Hypothalamus (tissue), 51 donors: Measurements from ENCODE around the gene MBLAC1.
A peak's percentile ranks its signal among the peaks of the same experiment; 100 is the strongest.
"Not testable (repeated sequence)": the region's sequence is repeated elsewhere in the genome, so short reads cannot be mapped to it uniquely, and the experiment has no call there.

ENCODE experiments used
- DNase-seq, 51 donors: peaks; one replicate each; lab custom pipeline; 2025; lab: John Stamatoyannopoulos, UW

The MBLAC1 gene

DNA sequence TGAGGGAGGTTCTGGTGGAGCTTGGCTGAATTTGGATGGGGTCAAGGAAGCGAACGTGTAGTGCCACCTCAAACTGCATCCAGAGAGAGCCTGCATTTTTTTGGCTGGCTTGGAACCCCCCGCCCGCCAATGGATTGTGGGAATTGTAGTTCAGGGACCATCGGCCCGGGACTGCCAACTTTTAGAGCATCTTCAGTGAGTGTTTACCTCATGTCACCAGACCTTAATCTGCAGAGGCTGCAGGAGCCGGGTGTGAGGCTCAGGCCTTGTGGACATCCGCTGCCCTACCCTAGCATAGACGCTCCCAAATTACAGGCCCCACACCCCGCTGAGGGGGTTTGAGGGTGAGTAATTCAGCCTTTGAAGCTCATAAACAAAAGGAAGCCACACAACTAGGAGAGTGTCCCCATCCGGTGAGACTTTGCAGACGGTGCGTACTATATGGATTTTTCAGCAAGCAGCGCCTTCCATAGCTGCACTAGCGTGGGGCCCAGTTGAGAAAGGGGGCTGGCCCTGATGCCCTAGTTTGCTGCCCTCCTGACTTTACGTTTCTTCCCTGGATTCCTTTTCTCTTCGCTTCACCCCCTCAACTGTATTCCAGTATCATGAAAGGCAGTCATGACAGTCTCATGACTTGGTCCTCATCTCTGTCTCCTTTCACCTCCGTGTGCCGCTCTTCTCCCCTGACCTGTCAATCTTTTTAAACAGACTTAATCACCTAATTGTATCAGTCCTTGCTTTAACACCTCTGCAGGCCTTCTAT is 6.6 kb upstream of the MBLAC1 start:
- peak in 45 of 51 donors; percentile 25 to 93 (median 70) for DNase-seq

DNA sequence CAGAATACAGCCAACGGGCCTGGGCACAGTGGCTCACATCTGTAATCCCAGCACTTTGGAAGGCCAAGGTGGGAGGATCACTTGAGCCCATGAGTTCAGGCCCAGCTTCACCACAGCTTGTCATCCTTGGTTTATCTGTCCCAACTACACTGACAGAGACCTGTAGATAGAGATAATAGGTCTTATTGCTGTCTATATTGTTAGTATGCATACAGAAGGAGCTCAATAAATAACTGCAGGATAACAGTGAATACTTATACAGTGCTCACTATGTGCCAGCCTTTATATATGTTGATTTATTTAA is 6.1 kb upstream of the MBLAC1 start:
- DNase-seq = no peak

DNA sequence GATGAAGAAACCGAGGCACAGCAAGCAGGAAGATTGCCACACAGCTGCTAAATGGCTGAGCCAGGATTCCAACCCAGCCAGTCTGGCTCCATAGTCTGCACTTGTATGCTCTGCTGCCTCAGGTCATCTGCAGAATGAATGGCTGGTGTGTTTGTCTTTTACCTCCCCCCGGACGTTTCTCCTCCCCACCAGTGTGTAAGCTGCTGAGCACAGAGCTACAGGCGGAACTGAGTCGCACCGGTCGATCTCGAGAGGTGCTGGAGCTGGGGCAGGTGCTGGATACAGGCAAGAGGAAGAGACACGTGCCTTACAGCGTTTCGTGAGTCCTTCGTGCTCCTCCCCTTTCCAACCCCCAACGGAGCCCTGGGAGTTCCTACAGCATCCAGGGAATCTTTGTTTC is 4.7 kb upstream of the MBLAC1 start:
- DNase-seq = no peak

DNA sequence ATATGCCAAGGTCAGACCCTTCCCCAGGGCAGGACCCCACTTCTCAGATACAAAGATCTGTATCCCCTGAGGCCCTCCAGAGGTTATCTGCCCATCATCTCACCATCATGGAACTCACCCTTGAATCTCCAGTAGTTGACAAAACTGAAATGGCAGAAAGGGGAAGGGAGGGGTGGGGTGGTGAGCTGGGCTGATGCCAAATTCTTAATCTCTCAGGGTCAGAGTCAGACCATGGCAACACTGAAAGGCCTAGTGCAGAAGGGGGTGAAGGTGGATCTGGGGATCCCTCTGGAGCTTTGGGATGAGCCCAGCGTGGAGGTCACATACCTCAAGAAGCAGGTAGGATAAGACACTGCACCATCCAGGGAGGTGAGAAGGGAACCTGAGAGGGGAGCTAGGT is 4.2 kb upstream of the MBLAC1 start:
- no peak for DNase-seq

DNA sequence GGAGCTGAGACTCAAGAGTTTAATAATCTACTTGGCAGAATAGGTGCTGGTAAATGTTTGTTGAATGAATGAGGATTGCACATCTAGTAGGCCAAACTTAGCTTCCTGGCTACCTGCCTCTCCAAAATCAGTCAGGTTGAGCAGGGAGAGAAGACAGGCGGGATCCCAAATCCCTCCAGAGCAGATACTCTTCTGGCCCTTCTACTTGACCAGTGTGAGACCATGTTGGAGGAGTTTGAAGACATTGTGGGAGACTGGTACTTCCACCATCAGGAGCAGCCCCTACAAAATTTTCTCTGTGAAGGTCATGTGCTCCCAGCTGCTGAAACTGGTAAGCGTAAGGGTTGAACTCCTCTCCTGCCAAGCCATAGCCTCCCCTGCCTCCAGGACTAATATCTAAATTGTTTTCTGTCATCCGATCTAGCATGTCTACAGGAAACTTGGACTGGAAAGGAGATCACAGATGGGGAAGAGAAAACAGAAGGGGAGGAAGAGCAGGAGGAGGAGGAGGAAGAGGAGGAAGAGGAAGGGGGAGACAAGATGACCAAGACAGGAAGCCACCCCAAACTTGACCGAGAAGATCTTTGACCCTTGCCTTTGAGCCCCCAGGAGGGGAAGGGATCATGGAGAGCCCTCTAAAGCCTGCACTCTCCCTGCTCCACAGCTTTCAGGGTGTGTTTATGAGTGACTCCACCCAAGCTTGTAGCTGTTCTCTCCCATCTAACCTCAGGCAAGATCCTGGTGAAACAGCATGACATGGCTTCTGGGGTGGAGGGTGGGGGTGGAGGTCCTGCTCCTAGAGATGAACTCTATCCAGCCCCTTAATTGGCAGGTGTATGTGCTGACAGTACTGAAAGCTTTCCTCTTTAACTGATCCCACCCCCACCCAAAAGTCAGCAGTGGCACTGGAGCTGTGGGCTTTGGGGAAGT is 2.2 kb upstream of the MBLAC1 start:
- no peak for DNase-seq

- DNase-seq = peak in 1 of 51 donors; percentile 61
These were observed 382 bp upstream of the MBLAC1 start for GRCh38 chr7:100126239-100126930.

- peak in 8 of 51 donors; percentile 13 to 55 (median 38) for DNase-seq
These were observed 1.3 kb downstream of the MBLAC1 start for GRCh38 chr7:100127866-100128636.

GRCh38 chr7:100128637-100128963 is 1.8 kb downstream of the MBLAC1 start:
- no peak for DNase-seq

DNA sequence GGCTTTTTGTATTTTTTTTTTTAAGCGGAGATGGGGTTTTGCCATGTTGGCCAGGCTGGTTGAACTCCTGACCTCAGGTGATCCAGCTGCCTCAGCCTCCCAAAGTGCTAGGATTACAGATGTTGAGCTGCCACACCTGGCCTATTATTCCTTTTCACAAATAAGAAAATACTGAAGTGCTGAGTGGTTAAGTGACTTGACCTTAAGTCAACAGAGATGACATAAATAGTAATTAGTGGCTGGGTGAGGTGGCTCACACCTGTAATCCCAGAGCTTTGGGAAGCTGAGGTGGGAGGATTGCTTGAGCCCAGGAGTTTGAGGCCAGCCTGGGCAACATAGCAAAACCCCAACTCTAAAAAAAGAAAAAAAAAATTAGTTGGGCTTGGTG is 3.4 kb downstream of the MBLAC1 start:
- not testable (repeated sequence) for DNase-seq

DNA sequence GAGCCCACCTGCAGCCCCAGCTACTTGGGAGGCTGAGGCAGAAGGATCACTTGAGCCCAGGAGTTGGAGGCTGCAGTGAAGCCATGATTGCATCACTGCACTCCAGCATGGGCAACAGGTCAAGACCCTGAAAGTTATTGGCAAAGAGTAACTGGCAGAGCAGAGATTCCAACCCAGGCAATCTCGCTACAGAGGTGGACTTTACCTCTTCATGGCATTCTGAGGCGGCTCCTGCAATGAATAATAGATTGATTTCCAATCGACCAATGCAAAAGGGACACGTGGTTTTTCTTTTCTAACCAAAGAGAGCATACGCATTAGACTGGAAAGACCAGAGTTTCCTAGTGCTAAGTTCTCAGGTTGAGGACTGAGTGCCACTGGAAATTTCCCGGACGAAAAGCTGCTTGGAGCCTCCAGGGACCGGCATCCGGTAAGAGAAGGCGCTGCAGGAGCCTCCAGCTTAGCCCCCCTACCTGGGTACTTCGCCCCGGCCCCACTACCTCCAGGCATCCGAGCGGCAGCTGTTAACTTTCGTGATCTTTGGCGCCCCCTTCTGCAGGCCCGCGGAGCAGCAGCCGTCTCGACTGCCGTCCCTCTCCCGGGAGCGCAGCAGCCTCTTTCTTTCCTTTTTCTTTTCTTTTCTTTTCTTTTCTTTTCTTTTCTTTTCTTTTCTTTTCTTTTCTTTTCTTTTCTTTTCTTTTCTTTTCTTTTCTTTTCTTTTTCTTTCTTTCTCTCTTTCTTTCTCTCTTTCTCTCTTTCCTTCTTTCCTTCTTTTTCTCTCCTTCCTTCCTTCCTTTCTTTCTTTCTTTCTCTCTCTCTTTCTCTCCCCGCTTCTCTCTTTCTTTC is 4.1 kb downstream of the MBLAC1 start:
- DNase-seq = peak in 46 of 51 donors; percentile 13 to 85 (median 57)

- DNase-seq = no peak
These were observed 5.4 kb downstream of the MBLAC1 start for GRCh38 chr7:100132126-100132525.

GRCh38 chr7:100132697-100133151 is 6.0 kb downstream of the MBLAC1 start:
- DNase-seq = peak in 25 of 51 donors; percentile 2 to 60 (median 24)

DNA sequence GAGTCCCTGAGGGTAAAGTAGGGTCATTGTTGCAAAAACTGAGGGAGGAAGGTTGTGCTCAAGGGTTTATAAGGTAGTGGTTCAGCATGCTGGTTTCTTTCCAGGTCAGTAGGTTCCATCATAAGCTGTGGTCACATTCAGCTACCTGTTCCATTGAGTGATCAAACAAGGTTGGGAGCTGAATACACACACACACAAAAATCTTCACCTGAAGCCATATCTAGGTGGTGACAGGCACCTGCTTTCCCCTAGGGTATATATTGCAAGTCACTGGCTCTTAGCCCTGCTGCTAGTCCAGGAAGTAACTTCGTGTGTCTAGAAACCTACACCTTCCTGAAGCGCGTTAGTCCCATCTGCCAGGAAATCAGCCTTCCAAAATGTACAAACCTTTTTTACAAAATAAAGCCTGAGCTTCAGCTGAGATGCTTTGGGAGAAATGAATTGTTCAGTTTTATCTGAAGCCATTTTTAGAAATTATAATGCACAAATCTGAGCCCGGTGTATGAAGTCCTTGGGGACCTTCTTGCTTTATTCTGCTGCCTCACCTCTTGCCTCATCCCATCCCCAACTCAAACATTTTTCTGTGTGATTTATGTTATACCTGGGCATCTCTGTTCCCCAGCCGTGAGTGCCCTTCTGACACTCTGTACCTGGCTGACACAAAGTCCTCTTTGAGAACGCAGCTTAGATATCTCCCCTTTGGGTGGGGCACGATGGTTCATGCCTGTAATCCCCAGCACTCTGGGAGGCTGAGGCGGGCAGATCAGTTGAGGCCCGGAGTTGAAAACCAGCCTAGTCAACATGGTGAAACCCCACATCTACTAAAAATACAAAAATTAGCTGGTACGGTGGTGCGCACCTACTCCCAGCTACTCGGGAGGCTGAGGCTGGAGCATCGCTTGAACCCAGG is 11.3 kb downstream of the MBLAC1 start:
- no peak for DNase-seq

- DNase-seq = no peak
These were observed 14.8 kb downstream of the MBLAC1 start for GRCh38 chr7:100141555-100141949.

- no peak for DNase-seq
These were observed 15.7 kb downstream of the MBLAC1 start for GRCh38 chr7:100142461-100142860.

- not testable (repeated sequence) for DNase-seq
These were observed 19.6 kb downstream of the MBLAC1 start for GRCh38 chr7:100146350-100146749.

- DNase-seq = no peak
These were observed 20.5 kb downstream of the MBLAC1 start for GRCh38 chr7:100147278-100147677.

GRCh38 chr7:100148225-100148558 is 21.4 kb downstream of the MBLAC1 start:
- DNase-seq = no peak
